SK-N-SH (cell line): ENCODE measurements around the gene FRMD3. TPM values are rescaled to one million over a fixed set of nuclear protein-coding genes. Genes with fewer than 3 reads are reported as not detected.

Source experiments
- CTCF ChIA-PET: fragments of 300-600, 350-600 bp; formaldehyde crosslinking; extraction: SDS; loops from one replicate; lab custom pipeline; 2021; lab: Yijun Ruan, JAX
- POLR2A ChIA-PET: fragments of 350-600 bp; sonication (Branson Sonifier 250); formaldehyde crosslinking; extraction: SDS; loops from one replicate; lab custom pipeline; 2020; ENCODE audit warnings: antibody characterized with exemption, inconsistent platforms; lab: Yijun Ruan, JAX
- DNase-seq: peaks from one replicate; pipeline ENCODE4 v3.0.0; 2012
- H2AFZ ChIP-seq: fragments of 200-600 bp; sonication (generic); 2 replicates; pipeline ENCODE4 v1.8.1; 2016; ENCODE audit warnings: antibody characterized with exemption, mild to moderate bottlenecking, low read depth
- H3F3A ChIP-seq: fragments of 200-600 bp; sonication (generic); replicated peaks from 2 replicates; pipeline ENCODE3; 2016; ENCODE audit warnings: antibody characterized with exemption, mild to moderate bottlenecking; ENCODE audit not compliant: insufficient read depth
- H3K27ac ChIP-seq, 2 experiments: fragments of 200-500 bp in 1 of 2; fragments of 200-600 bp in 1 of 2; sonication (Bioruptor generic) in 1 of 2; sonication (generic), shearing (Covaris generic) in 1 of 2; 2 replicates each; pipeline versions ENCODE4 v1.5.1 to v1.6.1; 2014 to 2016; ENCODE audit warnings: low read depth in 2 of 2, inconsistent platforms in 1 of 2, low read length in 1 of 2, mild to moderate bottlenecking in 1 of 2, mixed read lengths in 1 of 2
- H3K27me3 ChIP-seq: fragments of 200-600 bp; sonication (generic), shearing (Covaris generic); 2 replicates; pipeline ENCODE4 v1.6.1; 2016; ENCODE audit warnings: mixed run types; ENCODE audit not compliant: insufficient read depth
- H3K36me3 ChIP-seq, 2 experiments: fragments of 200-500 bp in 1 of 2; fragments of 200-600 bp in 1 of 2; sonication (Bioruptor generic) in 1 of 2; sonication (generic) in 1 of 2; replicated peaks in 1 of 2; 2 replicates each; pipeline versions ENCODE3 to v1.5.1; 2014 to 2016; ENCODE audit warnings: low read length in 1 of 2, mild to moderate bottlenecking in 1 of 2; ENCODE audit not compliant: insufficient read depth in 2 of 2, control insufficient read depth in 1 of 2
- H3K4me1 ChIP-seq, 2 experiments: fragments of 200-500 bp in 1 of 2; fragments of 200-600 bp in 1 of 2; sonication (Bioruptor generic) in 1 of 2; sonication (generic), shearing (Covaris generic) in 1 of 2; 2 replicates each; pipeline versions ENCODE4 v1.5.1 to v1.6.1; 2014 to 2016; ENCODE audit warnings: low read depth in 1 of 2, low read length in 1 of 2, mixed run types in 1 of 2; ENCODE audit not compliant: insufficient read depth in 2 of 2, control insufficient read depth in 1 of 2
- H3K4me2 ChIP-seq: fragments of 200-600 bp; sonication (generic), shearing (Covaris generic); 2 replicates; pipeline ENCODE4 v1.6.1; 2017; ENCODE audit warnings: mixed run types
- H3K4me3 ChIP-seq, 2 experiments: fragments of 200-500 bp in 1 of 2; fragments of 200-600 bp in 1 of 2; sonication (Bioruptor generic) in 1 of 2; sonication (generic), shearing (Covaris generic) in 1 of 2; 2 replicates each; pipeline versions ENCODE4 v1.5.1 to v1.8.1; 2014 to 2016; ENCODE audit warnings: low read depth in 2 of 2, inconsistent platforms in 1 of 2, low read length in 1 of 2, mild to moderate bottlenecking in 1 of 2, mixed read lengths in 1 of 2, moderate library complexity in 1 of 2
- H3K79me2 ChIP-seq: fragments of 200-600 bp; sonication (generic); 2 replicates; pipeline ENCODE4 v1.8.1; 2017; ENCODE audit warnings: mild to moderate bottlenecking; ENCODE audit not compliant: insufficient read depth
- H3K9ac ChIP-seq: fragments of 200-600 bp; sonication (generic); 2 replicates; pipeline ENCODE4 v1.6.1; 2017; ENCODE audit warnings: mixed run types
- H3K9me2 ChIP-seq: fragments of 200-600 bp; sonication (generic); 2 replicates; pipeline ENCODE4 v1.6.1; 2017; ENCODE audit warnings: mixed run types
- H3K9me3 ChIP-seq: fragments of 200-600 bp; sonication (generic); 2 replicates; pipeline ENCODE4 v1.6.1; 2017; ENCODE audit warnings: mixed run types, mild to moderate bottlenecking, moderate library complexity
- H4K20me1 ChIP-seq: fragments of 200-600 bp; sonication (generic); 2 replicates; pipeline ENCODE4 v1.6.1; 2017; ENCODE audit warnings: mild to moderate bottlenecking, mixed run types; ENCODE audit not compliant: insufficient read depth
- EZH2phosphoT487 ChIP-seq: fragments of 200-600 bp; sonication (generic); IDR thresholded peaks from 2 replicates; pipeline ENCODE4 v1.6.1; 2017; ENCODE audit warnings: low read depth, mixed run types, mild to moderate bottlenecking, antibody characterized with exemption, moderate library complexity, borderline replicate concordance
- FOXJ3 ChIP-seq: sonication (generic); formaldehyde crosslinking; IDR thresholded peaks from 2 replicates; pipeline ENCODE4 v1.5.1; 2020; ENCODE audit warnings: mild to moderate bottlenecking, missing genetic modification reagents
- MEF2A ChIP-seq: IDR thresholded peaks from 2 replicates; pipeline ENCODE4 v1.4.0; 2012; ENCODE audit warnings: low read depth, borderline replicate concordance
- MXI1 ChIP-seq: IDR thresholded peaks from 2 replicates; pipeline ENCODE4 v1.6.1; 2012; ENCODE audit warnings: mild to moderate bottlenecking, low read depth, low read length, improper control_type of control experiment
- NRF1 ChIP-seq: IDR thresholded peaks from 2 replicates; pipeline ENCODE4 v1.6.1; 2012; ENCODE audit warnings: low read depth, mild to moderate bottlenecking, low read length
- RAD21 ChIP-seq: IDR thresholded peaks from 2 replicates; pipeline ENCODE4 v1.6.1; 2012; ENCODE audit warnings: mild to moderate bottlenecking, low read length
- RFX5 ChIP-seq: IDR thresholded peaks from 2 replicates; pipeline ENCODE4 v1.6.1; 2012; ENCODE audit warnings: mild to moderate bottlenecking, improper control_type of control experiment, low read length
- SIN3A ChIP-seq: IDR thresholded peaks from 2 replicates; pipeline ENCODE4 v1.6.1; 2012; ENCODE audit warnings: low read depth, mild to moderate bottlenecking, low read length, moderate library complexity, borderline replicate concordance
- SMC3 ChIP-seq: IDR thresholded peaks from 2 replicates; pipeline ENCODE4 v1.6.1; 2012; ENCODE audit warnings: low read depth, low read length, improper control_type of control experiment
- TEAD4 ChIP-seq: IDR thresholded peaks from 2 replicates; pipeline ENCODE4 v1.4.0; 2012; ENCODE audit warnings: mild to moderate bottlenecking, borderline replicate concordance; ENCODE audit not compliant: insufficient read depth
- WGBS: methylation state at CpG from one replicate; pipeline ENCODE4 v1.1.6; 2017; ENCODE audit warnings: low lambda C conversion rate; 5-methylcytosine and 5-hydroxymethylcytosine counted together
- polyA plus RNA-seq, 3 experiments: library from polyadenylated mRNA; depleted of rRNA; stranded (reverse); fragments of >200 nt; gene quantifications; 2 replicates each; pipeline ENCODE4 v1.2.3, GENCODE V29; 2012
- TF ChIP-seq, protein P1 (sequence below): IDR thresholded peaks from 2 replicates; pipeline ENCODE4 v1.6.1; 2012; ENCODE audit warnings: mild to moderate bottlenecking, low read depth, low read length, moderate library complexity
- TF ChIP-seq, protein P2 (sequence below): IDR thresholded peaks from 2 replicates; pipeline ENCODE4 v1.4.0; 2012; ENCODE audit warnings: low read depth, borderline replicate concordance
- TF ChIP-seq, protein P3 (sequence below): fragments of 150-350 bp; IDR thresholded peaks from 2 replicates; pipeline ENCODE4 v1.6.1; 2017; ENCODE audit warnings: antibody characterized with exemption, low read length, low read depth, borderline replicate concordance

FRMD3 gene
- polyA plus RNA-seq, 1 of the 3 experiments (the other 2 are of a cell fraction) = 0.89 TPM

DNA sequence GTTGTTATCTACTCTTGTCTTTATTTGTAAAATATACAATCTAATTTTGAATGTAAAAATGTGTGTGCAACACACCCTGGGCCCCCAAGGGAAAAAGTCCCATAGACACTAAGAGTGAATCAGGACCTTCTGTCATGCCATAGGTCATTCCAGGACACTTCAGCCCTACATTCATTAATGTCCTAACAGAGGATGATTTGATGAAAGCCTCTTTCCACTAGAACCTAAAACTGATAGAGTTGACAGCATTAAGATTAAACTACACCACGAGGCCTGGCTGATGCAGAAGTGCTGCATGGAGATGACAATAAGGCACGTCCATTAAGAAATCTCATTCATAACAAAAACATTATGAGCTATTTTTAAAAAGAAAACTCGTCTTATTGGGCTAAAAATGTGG, 46.2 kb downstream of the FRMD3 start (continued):
- TF ChIP-seq TEAD4 = no peak
- no peak for TF ChIP-seq RAD21
- no peak for TF ChIP-seq NRF1
- TF ChIP-seq FOXJ3 = no peak
- TF ChIP-seq, protein P1, sequence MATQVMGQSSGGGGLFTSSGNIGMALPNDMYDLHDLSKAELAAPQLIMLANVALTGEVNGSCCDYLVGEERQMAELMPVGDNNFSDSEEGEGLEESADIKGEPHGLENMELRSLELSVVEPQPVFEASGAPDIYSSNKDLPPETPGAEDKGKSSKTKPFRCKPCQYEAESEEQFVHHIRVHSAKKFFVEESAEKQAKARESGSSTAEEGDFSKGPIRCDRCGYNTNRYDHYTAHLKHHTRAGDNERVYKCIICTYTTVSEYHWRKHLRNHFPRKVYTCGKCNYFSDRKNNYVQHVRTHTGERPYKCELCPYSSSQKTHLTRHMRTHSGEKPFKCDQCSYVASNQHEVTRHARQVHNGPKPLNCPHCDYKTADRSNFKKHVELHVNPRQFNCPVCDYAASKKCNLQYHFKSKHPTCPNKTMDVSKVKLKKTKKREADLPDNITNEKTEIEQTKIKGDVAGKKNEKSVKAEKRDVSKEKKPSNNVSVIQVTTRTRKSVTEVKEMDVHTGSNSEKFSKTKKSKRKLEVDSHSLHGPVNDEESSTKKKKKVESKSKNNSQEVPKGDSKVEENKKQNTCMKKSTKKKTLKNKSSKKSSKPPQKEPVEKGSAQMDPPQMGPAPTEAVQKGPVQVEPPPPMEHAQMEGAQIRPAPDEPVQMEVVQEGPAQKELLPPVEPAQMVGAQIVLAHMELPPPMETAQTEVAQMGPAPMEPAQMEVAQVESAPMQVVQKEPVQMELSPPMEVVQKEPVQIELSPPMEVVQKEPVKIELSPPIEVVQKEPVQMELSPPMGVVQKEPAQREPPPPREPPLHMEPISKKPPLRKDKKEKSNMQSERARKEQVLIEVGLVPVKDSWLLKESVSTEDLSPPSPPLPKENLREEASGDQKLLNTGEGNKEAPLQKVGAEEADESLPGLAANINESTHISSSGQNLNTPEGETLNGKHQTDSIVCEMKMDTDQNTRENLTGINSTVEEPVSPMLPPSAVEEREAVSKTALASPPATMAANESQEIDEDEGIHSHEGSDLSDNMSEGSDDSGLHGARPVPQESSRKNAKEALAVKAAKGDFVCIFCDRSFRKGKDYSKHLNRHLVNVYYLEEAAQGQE = no peak
- TF ChIP-seq, protein P2, sequence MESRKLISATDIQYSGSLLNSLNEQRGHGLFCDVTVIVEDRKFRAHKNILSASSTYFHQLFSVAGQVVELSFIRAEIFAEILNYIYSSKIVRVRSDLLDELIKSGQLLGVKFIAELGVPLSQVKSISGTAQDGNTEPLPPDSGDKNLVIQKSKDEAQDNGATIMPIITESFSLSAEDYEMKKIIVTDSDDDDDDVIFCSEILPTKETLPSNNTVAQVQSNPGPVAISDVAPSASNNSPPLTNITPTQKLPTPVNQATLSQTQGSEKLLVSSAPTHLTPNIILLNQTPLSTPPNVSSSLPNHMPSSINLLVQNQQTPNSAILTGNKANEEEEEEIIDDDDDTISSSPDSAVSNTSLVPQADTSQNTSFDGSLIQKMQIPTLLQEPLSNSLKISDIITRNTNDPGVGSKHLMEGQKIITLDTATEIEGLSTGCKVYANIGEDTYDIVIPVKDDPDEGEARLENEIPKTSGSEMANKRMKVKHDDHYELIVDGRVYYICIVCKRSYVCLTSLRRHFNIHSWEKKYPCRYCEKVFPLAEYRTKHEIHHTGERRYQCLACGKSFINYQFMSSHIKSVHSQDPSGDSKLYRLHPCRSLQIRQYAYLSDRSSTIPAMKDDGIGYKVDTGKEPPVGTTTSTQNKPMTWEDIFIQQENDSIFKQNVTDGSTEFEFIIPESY = no peak
- TF ChIP-seq, all 33 proteins: peak for 0

DNA sequence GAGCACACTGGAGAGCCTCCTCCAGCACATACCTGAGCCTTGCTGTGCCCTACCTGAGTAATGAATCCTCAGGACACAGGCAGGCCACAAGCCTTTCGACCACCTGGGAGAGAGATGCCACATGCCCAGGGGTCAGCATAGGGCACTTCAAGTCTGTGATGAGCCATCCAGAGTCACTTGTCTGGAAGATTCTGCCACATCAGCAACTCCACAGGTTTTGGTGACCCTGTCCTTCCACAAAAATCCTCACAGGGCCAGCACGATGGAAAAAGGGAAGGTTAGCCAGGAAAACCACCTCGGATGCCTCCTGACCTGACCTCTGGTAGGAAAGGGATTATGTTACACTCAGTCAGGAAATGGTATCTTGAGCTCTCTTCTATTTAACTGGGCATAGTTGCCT, 46.8 kb downstream of the FRMD3 start:
- H3K9ac ChIP-seq = no peak overlapping the region
- peaks cover 70% of the 10 kb centered on the region for H3K79me2 ChIP-seq
- H3K9me2 ChIP-seq = no peaks in the 10 kb centered on the region
- no peaks in the 10 kb centered on the region for H4K20me1 ChIP-seq
- H3K4me1 ChIP-seq = peaks cover 0 to 13% of the 10 kb centered on the region in 2 experiments; a peak in 2 of 4 replicates
- WGBS = 9% methylated on average over 2 of the region's 3 CpGs
- no peak for DNase-seq
- no peaks in the 10 kb centered on the region for H3K36me3 ChIP-seq
- H3K4me3 ChIP-seq = no peak overlapping the region
- H3K9me3 ChIP-seq = no peaks in the 10 kb centered on the region
- H3K27ac ChIP-seq = peak overlapping the region in 1 of 2 experiments; percentile 62; a peak in 2 of 4 replicates
- H2AFZ ChIP-seq = no peak overlapping the region
- POLR2A ChIA-PET = no interaction called here
- H3K27me3 ChIP-seq = no peaks in the 10 kb centered on the region
- TF ChIP-seq SIN3A (no peak), NRF1 (no peak), RFX5 (no peak)
- no peak overlapping the region for H3K4me2 ChIP-seq
- CTCF ChIA-PET = interaction anchor here (0.6 to 1.2 kb wide), 2 partner anchors 8 to 34 kb away, joined by 3 read pairs; no protein-coding TSS in a partner anchor
- no peaks in the 10 kb centered on the region for H3F3A ChIP-seq

DNA sequence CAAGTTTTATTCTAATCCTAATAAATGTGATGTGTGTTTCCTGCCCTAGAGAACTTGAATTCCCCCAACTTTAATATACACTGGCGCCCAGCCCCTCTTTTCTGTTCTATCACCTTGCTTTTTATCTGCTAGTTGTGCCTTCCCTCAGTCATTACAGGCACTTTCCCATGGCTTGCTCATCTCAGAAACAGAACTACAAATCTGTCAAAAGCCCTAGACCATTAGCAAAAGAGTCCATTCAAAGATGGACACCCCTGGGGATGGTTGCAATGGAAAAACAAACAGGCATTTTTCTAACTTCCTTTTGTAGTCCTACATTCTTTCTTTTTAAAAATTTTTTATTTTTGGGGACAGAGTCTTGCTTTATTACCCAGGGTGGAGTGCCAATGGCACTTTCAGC, 48.2 kb downstream of the FRMD3 start:
- 100% methylated on average over 1 of the region's 1 CpG for WGBS
- H3F3A ChIP-seq = no peaks in the 10 kb centered on the region
- no peak overlapping the region for H2AFZ ChIP-seq
- POLR2A ChIA-PET = no interaction called here
- no peak for DNase-seq
- H4K20me1 ChIP-seq = no peaks in the 10 kb centered on the region
- H3K9ac ChIP-seq = no peak overlapping the region
- no peaks in the 10 kb centered on the region for H3K9me2 ChIP-seq
- TF ChIP-seq MEF2A (no peak), SMC3 (no peak), MXI1 (no peak), EZH2phosphoT487 (no peak)
- TF ChIP-seq, protein P3, sequence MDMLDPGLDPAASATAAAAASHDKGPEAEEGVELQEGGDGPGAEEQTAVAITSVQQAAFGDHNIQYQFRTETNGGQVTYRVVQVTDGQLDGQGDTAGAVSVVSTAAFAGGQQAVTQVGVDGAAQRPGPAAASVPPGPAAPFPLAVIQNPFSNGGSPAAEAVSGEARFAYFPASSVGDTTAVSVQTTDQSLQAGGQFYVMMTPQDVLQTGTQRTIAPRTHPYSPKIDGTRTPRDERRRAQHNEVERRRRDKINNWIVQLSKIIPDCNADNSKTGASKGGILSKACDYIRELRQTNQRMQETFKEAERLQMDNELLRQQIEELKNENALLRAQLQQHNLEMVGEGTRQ = no peak
- no peaks in the 10 kb centered on the region for H3K9me3 ChIP-seq
- peaks cover 79% of the 10 kb centered on the region for H3K79me2 ChIP-seq
- H3K36me3 ChIP-seq = no peaks in the 10 kb centered on the region
- H3K4me3 ChIP-seq = no peak overlapping the region
- H3K27ac ChIP-seq = no peak overlapping the region
- no peak overlapping the region for H3K4me2 ChIP-seq
- H3K4me1 ChIP-seq = peaks cover 0 to 15% of the 10 kb centered on the region in 2 experiments; a peak in 2 of 4 replicates
- CTCF ChIA-PET = no interaction called here
- no peaks in the 10 kb centered on the region for H3K27me3 ChIP-seq
